ENCODE results near the gene TECPR2. TPM values are rescaled to one million over a fixed set of nuclear protein-coding genes. Genes with fewer than 3 reads are reported as not detected.

The TECPR2 gene
- total RNA-seq, 1 donor from 2014 or later = 12.0 TPM

GRCh38 chr14:102371361-102371760 lies 8.6 kb downstream of the TECPR2 start:
- Histone ChIP-seq H3K9me3 (no peaks in the 10 kb centered on the region), H3K4me3 (no peak overlapping the region), H3K4me1 (no peaks in the 10 kb centered on the region), H3K27ac (no peak overlapping the region), H3K36me3 (no peaks in the 10 kb centered on the region), H3K27me3 (no peaks in the 10 kb centered on the region)
- DNase-seq (ENCODE audit: extremely low spot score in 2 of 2) = no peak
- TF ChIP-seq CTCF (IDR thresholded peaks at IDR 0.05) (no peak), POLR2A (IDR thresholded peaks at IDR 0.05) (no peak), POLR2AphosphoS5 (IDR thresholded peaks at IDR 0.05; ENCODE audit: insufficient read depth in 1 of 2, low read depth in 1 of 2) (no peak)
- intact Hi-C loops (cut with DNase I) = no loop called here

GRCh38 chr14:102373110-102373509 lies 10.4 kb downstream of the TECPR2 start:
- Histone ChIP-seq H3K27me3 (no peaks in the 10 kb centered on the region), H3K27ac (no peak overlapping the region), H3K36me3 (peaks cover 0 to 13% of the 10 kb centered on the region in 2 donors), H3K4me1 (no peaks in the 10 kb centered on the region), H3K9me3 (no peaks in the 10 kb centered on the region), H3K4me3 (no peak overlapping the region)
- intact Hi-C loops (cut with DNase I) = no loop called here
- TF ChIP-seq CTCF (IDR thresholded peaks at IDR 0.05) (no peak), POLR2A (IDR thresholded peaks at IDR 0.05) (no peak), POLR2AphosphoS5 (IDR thresholded peaks at IDR 0.05; ENCODE audit: insufficient read depth in 1 of 2, low read depth in 1 of 2) (no peak)
- DNase-seq (ENCODE audit: extremely low spot score in 2 of 2) = no peak

- no peak for DNase-seq (ENCODE audit: extremely low spot score in 2 of 2)
- TF ChIP-seq POLR2AphosphoS5 (IDR thresholded peaks at IDR 0.05; ENCODE audit: insufficient read depth in 1 of 2, low read depth in 1 of 2) (no peak), CTCF (IDR thresholded peaks at IDR 0.05) (no peak), POLR2A (IDR thresholded peaks at IDR 0.05) (no peak)
- intact Hi-C loops (cut with DNase I) = no loop called here
Observed at GRCh38 chr14:102374264-102374663, 11.5 kb downstream of the TECPR2 start.

GRCh38 chr14:102375119-102375518 lies 12.4 kb downstream of the TECPR2 start:
- intact Hi-C loops (cut with DNase I) = no loop called here
- Histone ChIP-seq H3K27me3 (no peaks in the 10 kb centered on the region), H3K36me3 (peaks cover 0 to 32% of the 10 kb centered on the region in 2 donors), H3K4me1 (no peaks in the 10 kb centered on the region), H3K9me3 (no peaks in the 10 kb centered on the region), H3K4me3 (no peak overlapping the region), H3K27ac (no peak overlapping the region)
- no peak for DNase-seq (ENCODE audit: extremely low spot score in 2 of 2)
- TF ChIP-seq POLR2A (IDR thresholded peaks at IDR 0.05) (no peak), POLR2AphosphoS5 (IDR thresholded peaks at IDR 0.05; ENCODE audit: insufficient read depth in 1 of 2, low read depth in 1 of 2) (no peak), CTCF (IDR thresholded peaks at IDR 0.05) (no peak)

More at GRCh38 chr14:102374264-102374663, 11.5 kb downstream of the TECPR2 start:
- peaks cover 0 to 24% of the 10 kb centered on the region in 2 donors for H3K36me3 ChIP-seq
- no peak overlapping the region for H3K27ac ChIP-seq
- no peaks in the 10 kb centered on the region for H3K4me1 ChIP-seq
- H3K27me3 ChIP-seq = no peaks in the 10 kb centered on the region
- H3K9me3 ChIP-seq = no peaks in the 10 kb centered on the region
- H3K4me3 ChIP-seq = no peak overlapping the region

DNA sequence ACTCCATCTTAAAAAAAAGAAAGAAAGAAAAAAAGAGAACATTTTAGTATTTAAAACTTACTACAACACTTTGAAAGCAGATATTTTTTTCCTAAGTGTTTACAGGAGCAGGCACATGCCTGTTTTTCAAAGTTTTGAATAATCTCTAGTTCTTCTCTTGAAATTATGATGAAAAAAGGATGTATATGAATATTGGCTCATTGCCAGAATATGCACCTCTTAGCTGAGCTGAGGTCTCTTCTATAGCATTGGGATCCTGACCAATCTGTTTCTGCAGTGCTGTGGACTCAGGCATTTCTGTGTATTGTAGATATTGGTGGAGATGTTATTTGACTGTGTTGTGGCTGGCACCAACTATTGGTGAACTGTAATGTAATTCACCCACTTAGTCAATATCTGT lies 15.0 kb downstream of the TECPR2 start:
- Histone ChIP-seq H3K4me1 (no peaks in the 10 kb centered on the region), H3K27ac (no peak overlapping the region), H3K9me3 (no peaks in the 10 kb centered on the region), H3K27me3 (no peaks in the 10 kb centered on the region), H3K4me3 (no peak overlapping the region), H3K36me3 (peaks cover 0 to 37% of the 10 kb centered on the region in 2 donors)
- intact Hi-C loops (cut with DNase I) = no loop called here
- TF ChIP-seq CTCF (IDR thresholded peaks at IDR 0.05) = no peak
- no peak for TF ChIP-seq POLR2A (IDR thresholded peaks at IDR 0.05)
- no peak for TF ChIP-seq POLR2AphosphoS5 (IDR thresholded peaks at IDR 0.05; ENCODE audit: insufficient read depth in 1 of 2, low read depth in 1 of 2)
- DNase-seq (ENCODE audit: extremely low spot score in 2 of 2) = no peak
